Measurements from ENCODE around the gene IVNS1ABP.

Gene IVNS1ABP

DNA sequence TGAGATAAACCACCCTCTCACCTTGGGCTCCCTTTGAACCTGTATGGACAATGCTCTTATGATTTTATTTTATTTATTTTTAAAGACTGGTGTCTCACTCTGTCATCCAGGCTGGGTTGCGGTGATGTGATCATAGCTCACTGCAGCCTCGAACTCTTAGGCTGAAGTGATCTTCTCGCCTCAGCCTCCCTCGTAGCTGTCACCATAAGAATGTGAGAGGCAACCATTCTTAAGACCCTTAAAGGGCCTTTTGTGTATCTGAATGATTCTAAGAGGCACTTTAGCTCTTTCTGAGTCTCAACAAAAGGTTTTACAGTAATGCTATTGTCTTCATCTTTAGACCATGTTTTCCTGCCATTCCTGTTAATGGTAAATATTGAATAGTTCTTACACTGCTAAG lies 67.0 kb downstream of the IVNS1ABP start:
- DNase-seq, result no peak

- no peak for DNase-seq
These were observed 67.5 kb downstream of the IVNS1ABP start for GRCh38 chr1:185249563-185249962.

Measured in NCI-H187 (cell line).